Muscle of arm (tissue), 12 donors: ENCODE measurements around the gene SLA2. TPM values are rescaled to one million over a fixed set of nuclear protein-coding genes. Genes with fewer than 3 reads are reported as not detected.
"Not testable (repeated sequence)": the region's sequence is repeated elsewhere in the genome, so short reads cannot be mapped to it uniquely, and the experiment has no call there.

Source experiments
- DNase-seq: peaks from one replicate; pipeline ENCODE4 v3.0.0-alpha.2; 2013
- polyA plus RNA-seq, 12 donors: library from polyadenylated mRNA; unstranded; fragments of 120-200 nt; gene quantifications; one replicate each; pipeline ENCODE4 v1.2.1, GENCODE V29; 2013; ENCODE audit not compliant: insufficient read length in 12 of 12

Gene SLA2
- polyA plus RNA-seq, 12 donors: 0.20 to 0.63 (median 0.30) TPM; not detected in 2

DNA sequence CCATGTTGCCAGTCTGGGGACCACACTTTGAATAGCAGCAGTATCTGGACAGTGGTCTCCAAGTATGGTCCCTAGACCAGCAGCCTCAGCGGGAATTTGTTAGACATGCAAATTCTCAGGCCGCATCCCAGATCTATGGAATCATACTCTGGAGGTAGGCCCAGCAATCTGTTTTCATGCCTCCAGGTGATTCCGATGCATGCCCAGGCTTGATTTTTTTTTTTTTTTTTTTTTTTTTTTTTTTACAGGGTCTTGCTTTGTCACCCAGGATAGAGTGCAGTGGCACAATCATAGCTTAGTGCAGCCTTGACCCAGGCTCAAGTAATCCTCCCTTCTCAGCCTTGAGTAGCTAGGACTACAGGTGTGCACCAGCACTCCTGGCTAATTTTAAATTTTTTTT lies 682 bp upstream of the SLA2 start:
- no peak for DNase-seq

DNA sequence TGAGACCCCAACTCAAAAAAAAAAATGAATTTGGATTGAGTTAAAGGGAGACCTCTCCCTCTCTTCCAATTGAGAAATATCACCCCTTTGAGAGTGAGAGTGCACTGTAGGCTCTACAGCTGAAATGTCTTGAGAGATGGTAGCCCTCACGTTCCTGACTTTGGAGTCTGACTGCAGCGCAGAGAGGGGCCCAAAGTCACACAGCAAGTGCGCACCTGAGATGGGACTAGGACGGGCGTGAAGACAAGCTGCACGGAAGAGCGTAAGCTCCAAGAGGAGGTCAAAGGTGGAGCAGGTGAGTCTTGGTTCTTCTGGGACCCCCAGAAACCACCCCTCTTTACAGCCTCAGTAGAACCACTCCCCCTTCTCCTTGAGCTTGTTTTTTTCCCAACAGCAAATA lies 643 bp downstream of the SLA2 start:
- DNase-seq: no peak

DNA sequence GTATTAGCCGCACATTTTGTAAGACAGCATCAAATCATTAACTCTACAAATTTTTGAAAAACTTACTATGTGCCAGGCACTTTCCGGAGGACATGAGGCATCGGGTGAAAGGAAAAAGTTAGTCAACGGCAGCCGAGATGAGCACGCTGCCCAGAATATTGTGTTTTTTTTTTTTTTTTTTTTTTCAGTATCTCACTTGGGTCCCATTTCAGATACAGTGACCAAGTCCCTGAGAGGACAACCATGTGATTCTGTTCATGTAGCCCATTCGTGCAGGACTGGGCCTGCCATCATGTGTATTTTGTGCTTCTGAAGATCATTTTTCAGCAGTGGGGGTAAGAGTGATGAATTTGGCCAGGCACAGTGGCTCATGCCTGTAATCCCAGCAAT lies 1.3 kb downstream of the SLA2 start:
- no peak for DNase-seq

DNA sequence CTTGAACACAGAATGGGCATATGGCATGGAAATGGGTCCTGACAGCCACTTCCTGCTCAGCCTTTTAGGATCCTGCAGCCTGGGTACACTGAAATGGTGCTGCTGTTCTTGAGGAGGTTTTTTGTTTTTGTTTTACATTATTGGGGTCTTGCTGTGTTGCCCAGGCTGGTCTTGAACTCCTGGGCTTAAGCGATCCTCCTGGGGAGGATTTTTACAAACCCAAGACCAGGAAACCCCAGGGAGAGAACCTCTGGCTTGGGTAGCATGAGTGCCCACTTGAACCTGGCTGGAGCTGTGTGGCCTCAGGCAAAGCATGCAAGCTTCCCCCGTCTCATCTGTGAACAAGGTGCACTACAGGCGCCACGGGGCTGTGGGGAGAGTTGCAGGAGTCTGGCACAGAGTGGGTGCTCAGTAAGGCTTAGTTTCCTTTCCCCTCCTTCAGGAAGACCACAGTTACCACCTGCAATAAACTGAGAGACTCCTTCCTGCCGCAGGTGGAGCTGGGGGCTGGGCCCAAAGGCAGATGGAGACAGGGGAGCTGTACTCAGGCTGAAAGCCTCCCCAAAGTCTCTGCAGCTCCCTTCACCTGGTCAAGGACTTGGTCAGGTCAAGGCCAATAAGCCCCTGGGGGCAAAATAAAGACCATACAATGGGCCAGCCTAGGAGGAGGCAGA lies 1.8 kb downstream of the SLA2 start:
- DNase-seq: no peak

DNA sequence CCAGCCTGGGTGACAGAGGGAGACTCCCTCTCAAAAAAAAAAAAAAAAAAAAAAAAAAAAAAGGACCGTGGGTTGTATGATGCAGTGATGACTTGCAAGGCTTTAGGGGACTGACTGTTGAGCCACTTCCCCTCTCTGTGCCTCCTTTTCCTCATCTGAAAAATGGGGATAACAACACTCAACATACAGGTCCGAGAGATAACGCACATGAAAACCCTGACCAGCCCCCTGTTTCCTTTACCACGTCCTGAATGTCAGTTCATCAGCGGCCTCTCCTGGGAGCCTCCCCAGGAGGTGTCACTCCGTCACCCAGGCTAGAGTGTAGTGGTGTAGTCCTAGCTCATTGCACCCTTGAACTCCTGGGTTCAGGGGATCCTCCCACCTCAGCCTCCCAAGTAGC lies 3.9 kb downstream of the SLA2 start:
- no peak for DNase-seq

DNA sequence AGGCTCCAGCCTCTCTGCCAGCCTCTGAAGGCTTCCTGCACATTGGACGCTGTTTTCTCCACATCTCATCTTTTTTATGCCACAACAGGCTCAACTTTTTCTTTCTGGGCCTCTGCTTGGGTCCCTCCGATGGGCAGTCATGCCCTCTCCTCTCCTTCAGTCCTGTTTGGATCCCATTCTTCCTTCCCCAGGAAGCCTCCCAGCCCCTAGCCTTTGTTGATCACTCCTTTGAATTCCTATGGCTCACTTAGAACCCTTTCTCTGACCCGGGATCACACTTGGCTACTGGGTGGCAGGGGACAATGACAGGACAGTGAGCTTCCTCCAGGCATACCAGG lies 4.5 kb downstream of the SLA2 start:
- DNase-seq: no peak

DNA sequence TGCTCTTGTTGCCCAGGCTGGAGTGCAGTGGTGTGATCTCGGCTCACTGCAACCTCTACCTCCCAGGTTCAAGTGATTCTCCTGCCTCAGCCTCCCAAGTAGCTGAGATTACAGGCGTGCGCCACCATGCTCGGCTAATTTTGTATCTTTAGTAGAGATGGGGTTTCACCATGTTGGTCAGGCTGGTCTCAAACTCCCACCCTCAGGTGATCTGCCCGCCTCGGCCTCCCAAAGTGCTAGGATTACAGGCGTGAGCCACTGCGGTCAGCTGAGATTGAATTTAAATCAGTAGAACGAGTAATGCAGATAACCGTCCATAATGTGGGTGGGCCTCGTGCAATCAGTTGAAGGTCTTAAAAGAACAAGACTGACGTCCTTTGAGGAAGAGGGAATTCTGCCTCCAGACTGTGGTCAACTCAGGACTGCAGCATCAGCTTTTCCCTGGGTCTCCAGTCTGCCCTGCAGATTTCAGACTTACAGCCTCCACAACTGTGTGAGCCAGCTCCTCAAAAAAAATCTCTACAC lies 7.1 kb downstream of the SLA2 start:
- not testable (repeated sequence) for DNase-seq

DNA sequence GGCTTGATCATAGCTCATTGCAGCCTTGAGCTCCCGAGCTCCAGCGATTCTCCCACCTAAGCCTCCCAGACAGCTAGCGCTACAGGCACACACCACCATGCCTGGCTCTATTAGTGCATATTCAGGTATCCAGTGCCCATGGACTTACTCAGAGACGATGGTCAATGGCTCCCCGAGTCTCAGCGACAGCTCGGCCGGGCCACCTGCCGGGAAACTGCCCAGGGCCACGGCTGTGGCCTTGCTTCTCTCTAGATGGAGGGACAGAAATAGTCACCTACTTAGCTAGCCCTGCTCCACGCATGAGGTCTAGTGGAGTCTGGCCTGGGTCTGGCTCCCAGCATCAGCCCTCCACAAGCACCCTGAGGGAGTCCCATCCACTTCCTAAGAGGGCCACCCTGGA lies 11.7 kb downstream of the SLA2 start:
- no peak for DNase-seq

DNA sequence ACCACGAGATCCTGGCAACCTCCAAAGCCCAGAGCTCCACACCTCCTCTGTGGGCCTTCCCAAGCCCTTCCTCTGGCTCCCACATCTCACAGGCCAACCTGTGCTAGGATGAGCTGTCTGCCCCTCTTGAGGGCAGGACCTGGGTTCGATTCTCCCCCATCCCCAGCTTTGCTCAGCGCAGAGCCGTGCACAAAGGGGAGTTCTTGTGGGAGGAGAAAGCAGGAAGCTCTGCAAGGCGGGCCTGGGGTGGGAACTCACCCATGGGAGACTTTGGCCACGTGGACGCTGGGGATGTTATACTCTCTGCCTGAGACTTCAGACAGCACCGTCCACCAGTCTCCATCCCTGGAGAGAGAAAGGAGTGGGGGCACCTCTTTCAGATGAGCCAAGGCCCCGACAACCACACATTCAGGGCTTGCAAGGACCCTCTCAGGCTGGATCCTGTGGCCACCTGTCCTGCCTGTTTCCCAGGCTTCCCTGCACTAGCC lies 12.7 kb downstream of the SLA2 start:
- DNase-seq: no peak

DNA sequence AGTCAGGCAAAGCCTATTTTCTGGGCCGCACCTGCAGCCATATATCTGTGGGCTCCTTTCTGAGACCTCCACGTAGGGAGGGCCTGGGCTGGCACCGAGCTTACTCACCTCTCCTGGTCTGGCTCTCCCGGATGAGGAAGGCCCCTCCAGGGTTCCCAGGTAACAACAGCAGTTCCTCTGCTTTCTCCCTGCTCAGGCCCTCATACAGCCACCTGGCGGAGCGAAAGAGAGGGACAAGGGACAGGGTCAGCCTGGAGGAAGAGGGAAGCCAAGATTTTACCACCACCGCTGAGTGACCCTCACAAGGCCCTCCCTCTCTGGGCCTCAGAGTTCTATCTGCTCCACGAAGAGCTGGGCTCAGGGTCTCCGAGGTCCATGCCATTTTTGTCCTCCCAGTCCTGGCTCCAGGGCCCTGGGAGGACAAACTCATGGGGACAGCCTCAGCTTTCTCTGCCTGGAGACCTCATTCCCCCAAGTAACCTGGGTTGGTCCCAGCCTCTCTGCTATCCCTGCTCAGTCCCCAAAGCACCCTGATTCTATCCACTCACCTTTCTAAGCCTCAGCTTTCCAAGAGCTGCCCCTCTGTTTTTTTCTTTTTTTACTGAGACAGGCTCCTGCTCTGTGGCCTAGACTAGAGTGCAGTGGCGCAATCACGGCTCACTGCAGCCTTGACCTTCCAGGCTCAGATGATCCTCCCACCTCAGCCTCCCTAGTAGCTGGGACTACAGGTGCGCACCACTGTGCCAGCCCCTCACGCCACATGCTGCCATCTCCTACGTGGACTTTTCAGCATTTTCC lies 13.3 kb downstream of the SLA2 start:
- no peak for DNase-seq

DNA sequence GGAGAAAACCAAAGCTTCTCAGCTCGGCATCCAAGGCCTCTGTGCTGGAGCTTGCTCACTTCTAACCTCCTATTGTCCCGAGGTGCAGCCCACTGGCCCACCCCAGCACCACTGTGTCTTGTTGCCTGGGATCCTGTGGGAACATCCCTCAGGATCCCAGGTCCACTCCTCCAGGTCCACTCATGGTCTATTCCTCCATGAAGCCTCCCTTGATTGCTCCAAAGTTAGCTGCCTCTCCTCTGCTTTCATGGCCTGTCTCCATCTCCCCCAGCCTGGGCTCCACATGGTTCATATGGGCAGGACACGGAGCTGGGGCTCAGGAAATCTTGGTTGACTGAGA lies 13.9 kb downstream of the SLA2 start:
- DNase-seq: no peak

DNA sequence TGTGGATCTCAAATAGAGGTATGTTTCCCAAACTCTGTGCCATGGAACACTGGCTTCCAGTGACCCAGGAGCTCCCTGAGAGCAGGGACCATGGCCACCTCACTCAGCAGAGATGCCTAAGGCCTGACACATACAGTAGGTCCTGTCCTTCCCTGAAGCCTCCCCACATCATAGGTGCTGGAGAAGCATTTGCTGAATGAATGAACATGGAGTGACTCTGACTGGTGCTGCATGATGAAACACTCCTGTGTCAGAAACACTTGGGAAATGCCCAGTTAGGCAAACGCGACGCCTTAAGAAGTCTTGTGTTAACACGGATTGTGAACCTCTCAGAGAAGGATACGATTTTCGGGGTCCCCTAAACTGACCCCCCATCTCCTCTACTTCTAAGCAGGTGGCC lies 14.3 kb downstream of the SLA2 start:
- DNase-seq: no peak

DNA sequence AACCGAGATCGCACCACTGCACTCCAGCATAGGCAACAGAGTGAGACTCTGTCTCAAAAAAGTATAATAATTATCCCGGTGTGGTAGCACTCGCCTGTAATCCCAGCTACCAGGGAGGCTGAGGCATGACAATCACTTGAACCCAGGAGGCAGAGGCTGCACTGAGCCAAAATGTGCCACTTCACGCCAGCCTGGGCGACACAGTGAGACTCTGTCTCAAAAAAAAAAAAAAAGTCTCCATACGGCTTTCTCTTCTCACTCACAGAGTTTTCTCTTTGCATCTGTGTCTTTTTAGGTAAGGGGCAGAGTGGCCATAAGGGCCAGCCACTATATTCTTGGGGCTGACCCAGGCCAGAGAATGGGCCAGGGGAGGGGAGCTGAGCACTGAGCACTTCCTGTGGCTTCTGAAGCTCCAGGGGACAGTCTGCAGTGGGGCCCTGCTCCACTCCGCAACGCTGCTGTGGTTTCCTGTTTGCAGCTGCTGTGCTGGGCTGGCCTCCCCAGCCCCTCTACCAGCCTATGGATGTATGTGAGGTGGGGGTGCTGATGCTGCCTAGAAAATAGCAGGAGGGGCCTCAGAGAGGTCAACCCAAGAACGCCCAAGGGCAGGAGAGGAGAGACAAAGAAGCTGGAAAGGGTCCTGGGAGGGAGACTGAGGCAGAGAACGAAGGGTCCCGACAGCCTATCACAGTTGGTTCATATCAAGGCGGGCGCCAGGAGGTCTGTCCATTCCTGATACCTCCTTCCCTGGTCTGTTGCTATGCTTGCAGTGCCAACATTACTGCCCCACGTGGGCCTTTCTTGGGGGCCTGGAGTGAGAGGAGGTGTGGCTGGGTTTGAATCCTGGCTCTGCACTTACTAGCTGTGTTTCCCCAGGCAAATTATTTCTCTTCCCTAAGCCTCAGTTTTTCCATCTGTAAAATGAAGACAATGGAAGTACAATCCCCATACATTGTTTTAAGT lies 16.0 kb downstream of the SLA2 start:
- no peak for DNase-seq

DNA sequence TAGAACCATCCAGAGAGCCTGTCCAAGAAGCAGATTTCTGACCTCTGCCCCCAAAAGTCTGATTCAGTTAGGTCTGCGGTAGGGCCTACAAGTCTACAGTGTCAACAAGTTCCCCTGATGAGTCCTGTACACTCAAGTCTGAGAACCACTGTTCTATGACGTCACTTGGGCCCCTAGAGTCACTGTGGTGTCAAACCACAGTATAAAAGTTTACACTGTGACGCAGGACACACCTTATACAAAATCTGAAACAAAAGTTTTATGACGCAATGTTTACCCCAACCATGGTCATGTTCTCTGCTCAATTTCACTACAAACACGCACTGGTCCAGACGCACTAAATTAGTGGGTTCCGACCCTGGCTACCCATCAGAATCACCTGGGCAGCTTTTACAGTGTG lies 17.9 kb downstream of the SLA2 start:
- DNase-seq: no peak

DNA sequence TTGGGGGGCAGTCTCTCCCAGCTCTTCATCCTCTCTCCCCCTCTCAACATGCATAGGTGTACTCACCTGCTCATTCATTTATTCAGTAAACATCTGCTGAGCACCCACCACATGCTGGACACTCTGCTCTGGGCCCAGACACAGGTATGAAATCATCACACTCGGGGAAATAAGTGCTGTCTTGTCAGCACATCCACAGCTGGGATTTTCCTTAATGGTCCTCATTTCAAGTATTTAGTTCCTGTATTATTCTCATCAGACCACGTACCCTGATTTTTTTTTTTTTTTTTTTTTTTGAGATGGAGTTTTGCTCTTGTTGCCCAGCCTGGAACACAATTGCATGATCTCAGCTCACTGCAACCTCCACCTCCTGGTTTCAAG lies 21.1 kb downstream of the SLA2 start:
- no peak for DNase-seq

DNA sequence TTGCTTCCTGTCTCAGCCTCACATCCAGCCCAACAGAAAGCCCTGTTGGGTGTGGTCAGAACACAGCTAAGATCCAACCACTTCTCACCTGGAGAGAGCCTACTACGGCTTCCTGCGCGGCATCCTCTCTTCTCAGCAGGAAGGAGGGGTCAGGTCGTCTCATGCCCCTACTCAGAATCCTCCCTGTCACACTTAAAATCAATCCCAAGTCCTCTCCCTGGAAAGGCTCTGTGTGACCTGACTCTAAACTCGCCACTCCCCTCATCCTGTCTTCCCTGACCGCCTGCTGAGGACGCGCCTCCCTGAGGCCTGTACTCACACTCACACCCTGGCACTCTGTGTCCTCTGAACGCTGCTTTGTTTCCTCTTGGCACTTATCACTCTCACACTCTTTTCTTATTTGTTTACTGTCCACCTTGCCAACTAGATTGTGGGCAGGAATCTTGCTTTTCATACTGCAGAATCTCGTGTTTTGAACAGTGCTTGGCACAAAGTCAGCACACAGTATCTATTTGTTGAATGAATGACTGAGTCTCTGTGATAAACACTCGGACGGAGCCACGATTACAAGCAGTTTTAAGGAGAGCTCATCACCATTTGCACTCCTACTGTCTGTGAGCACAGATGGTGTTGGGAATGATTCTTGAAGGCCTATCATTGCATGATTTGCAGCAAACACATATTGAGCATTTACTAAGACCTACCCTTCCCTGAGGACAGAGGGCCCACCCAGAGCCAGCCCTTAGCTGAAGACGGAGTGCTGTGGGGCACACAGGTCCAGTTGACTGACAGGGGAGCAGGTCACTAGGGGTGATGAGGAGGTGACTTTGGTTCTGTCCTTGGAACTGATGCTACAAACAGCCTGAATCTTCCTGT lies 21.7 kb downstream of the SLA2 start:
- no peak for DNase-seq

DNA sequence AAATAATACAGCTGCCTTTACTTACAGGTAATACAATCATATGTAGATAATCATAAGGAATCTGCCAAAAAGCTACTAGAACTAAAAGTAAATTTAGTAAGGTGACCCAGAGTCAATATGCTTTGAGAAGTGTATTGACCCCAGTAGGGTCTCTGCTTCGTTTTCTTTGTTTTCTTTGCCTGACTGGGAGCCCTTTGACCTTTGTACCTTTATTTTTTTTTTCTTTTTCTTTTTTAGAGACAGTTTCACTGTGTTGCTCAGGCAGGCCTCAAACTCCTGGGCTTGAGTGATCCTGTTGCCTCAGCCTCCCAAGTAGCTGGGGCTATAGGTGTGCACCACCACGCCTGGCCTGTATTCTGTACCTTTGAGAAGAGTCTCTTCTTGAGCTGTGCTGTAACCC lies 22.6 kb downstream of the SLA2 start:
- DNase-seq: no peak

DNA sequence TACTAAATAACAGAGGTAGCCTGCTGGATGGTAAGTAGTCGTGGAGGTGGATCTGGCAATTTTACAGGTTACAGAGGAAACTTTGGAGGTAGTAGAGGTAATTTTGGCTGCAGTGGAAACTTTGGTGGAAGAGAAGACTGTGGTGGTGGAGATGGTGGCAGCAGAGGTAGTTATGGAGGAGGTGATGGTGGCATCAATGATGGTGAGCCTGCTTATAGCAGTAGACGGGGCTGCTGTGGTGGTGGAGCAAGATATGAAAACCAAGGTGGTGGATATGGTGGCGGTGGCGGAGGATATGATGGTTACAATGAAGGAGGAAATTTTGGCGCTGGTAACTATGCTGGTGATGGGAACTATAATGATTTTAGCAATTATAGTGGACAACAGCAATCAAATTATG lies 25.1 kb downstream of the SLA2 start:
- no peak for DNase-seq

DNA sequence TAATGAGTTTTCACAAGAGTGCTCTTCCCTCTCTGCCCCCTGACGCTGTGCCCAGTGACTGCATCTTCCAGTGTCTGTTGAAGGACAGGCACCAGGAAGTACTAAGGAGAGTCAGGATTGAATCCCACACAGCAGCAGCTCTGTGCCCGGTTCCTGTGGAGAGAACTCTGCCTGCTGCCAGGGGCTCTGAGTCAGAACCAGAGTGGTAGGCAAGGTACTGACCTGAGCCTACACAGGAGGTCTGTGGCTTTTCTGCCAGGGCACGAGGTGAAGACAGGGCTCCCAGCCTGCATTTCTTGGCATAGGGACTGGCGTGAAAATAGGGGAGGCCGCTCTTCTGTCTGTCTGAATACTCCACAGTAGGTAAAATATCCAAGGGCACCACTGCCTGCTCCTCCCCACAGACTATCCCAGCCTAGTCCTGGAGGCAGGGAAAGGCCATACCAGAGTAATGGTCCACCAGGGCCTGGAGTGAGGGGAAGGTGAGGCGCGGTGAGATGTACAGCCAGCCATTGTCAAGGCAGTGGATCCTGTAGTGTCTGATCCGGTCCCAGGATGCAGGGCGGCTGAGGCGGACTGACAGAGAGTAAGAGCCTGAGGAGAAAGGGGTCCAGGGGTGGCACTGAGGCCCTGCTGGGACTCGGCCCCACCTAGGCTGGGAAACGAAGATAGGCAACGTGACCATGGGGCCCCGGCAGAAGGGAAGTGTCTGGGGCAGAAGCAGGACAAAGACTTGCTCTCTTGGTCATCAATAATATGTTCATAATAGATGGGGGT lies 31.0 kb downstream of the SLA2 start:
- no peak for DNase-seq

DNA sequence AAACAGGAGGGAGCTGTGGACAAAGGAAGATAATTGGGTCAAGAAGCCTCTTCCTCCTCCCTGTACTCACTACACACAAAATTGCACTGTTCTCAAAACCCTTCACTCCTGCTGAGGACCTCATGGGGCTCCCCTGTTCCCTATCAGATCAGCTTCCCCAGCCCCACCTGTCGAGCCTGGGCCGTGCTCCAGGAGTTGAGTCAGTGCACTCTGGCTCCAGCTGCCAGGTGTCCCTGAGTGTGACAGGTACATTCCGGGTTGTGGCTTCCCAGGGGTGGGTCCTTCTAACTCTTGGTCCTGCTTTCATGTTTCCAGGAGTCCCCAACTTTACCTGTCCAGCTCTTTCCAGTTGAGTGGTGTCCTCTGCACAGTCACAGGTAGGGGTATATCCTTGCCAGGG lies 32.0 kb downstream of the SLA2 start:
- DNase-seq: no peak

DNA sequence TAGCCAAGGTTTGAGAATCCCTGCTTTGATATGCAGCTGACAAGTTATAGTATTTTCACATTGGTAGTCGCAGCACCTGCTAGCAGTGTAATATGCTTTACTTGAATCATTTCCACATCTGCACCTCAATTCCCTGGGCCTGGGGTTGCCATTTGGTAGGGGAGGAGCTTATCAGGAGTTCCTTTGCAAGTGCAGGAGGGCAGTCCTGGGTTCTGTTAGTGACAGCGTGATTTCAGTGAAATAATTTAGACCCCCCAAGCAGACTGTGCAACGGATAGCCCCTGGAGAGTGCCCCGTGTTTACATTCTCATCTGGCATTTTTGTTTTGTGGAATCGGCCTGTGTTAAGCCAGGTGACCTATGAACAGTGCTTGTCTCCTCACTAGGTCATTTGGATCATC lies 34.4 kb downstream of the SLA2 start:
- DNase-seq: no peak
